ENCODE measurements around the gene LGR6. TPM values are rescaled to one million over a fixed set of nuclear protein-coding genes. Genes with fewer than 3 reads are reported as not detected.

LGR6 gene
- polyA plus RNA-seq, 4 donors, result 0.71 to 1.4 (median 0.95) TPM

DNA sequence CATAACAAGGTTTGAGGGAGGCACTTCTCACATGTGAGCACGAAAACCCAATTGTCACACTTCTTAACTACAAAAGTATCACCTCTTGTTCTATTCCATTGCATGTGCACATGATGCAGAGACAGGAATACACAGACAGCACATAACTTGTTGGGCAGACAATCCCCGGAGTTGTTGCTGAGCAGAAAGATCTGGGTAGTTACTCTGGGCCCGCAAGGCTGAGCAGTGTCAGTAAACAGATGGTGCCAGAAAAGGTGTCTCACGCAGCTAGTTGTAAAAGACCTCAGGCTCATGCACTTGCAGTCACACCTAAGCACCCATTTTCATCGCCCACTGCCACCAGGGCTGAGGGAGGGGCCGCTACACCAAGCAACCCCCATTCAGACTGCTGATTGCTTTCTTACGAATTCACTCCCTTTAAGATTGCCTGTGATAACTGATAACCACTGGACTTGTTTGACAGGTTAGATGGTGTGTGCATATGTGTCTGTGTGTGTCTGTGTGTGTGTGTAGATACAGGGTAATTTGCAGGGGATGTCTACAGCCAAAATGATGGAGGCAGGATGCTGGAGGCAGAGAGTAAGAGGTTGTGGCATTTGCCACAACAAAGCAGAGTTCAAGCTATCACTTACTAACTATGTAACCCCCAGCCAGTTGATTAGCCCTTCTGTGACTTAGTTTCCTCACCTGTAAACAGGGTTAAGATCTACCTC lies 4.2 kb downstream of the LGR6 start:
- DNase-seq (ENCODE audit: low read depth in 4 of 4, low spot score in 2 of 4), result no peak

DNA sequence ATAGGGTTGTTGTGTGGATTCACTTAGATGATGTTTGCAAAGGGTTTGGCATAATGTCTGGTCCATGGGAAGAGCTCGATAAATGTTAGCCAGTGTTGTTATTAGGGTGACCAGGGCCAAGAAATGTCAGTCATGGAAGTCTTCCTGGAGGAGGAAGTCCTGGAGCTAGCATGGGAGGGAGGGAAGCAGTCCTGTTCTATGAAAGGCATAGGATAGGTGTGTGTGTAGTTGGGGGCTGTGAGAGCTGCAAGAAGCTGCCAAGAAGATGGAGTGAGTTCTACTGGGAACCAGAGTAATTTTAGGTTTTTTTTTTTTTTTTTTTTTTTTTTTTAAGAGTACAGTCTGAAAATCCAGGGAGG lies 4.7 kb downstream of the LGR6 start:
- DNase-seq (ENCODE audit: low read depth in 4 of 4, low spot score in 2 of 4), result no peak

DNA sequence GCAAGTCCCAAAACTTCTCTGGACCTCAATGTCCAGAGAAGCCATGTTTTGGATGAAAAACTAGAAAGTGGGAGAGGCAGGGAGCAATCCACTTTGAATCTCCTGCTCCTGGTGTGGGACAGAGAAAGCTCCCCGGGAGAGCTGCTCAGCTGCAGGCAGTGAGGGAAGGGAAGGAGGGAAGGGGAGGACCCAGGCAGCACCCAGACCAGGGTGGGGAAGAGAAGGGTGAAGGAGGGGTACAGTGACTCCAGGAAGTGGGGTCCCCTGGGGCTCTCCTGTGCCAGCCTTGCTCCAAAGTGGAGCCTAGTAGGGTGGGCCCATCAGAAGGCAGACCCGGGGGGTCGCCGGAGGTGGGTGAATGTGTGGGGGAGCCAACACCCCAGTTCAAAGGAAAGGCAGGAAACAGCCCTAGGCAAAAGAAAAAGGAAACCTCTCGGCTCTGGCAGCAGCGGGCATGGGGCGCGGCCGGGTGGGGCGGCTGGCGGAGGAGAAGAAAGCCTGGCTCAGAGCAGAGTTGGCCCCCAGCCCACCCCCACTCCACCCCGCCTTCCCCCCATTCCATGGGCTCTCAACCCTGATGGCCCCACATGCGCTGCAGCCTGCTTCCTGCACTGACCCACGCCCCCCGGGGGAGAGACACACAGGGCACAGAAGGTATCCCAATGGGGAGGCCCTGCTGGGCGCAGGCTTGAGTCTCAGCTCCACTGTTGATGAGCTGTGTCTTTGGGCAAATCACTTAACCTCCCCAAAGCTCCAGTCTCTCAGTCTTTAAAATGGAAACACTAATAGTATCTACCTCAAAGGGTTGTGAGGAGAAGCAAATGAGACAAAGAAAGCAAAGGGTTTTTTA lies 5.7 kb downstream of the LGR6 start:
- DNase-seq (ENCODE audit: low read depth in 4 of 4, low spot score in 2 of 4), result no peak

DNA sequence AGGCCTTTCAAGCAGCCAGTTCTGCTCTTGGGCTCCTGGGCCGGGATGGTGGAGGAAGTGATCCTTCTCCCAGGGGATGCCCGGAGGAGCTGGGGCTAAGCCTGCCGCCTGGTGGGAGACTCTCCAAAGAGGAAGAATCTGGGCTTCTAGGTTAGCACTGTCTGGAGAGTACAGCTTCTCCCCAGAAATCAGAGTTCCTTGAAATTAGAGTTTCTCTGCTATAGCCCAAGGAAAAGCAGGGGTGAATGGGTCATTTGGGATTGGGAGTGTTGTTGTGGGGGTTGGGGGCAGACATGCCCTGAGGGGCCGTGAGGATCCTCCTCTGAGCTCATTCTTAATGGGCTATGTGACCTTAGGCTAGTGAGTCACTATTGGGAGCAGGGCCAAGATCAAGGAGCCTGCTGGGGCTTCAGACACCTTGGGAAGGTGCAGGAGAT lies 6.5 kb downstream of the LGR6 start:
- DNase-seq (ENCODE audit: low read depth in 4 of 4, low spot score in 2 of 4), result no peak

DNA sequence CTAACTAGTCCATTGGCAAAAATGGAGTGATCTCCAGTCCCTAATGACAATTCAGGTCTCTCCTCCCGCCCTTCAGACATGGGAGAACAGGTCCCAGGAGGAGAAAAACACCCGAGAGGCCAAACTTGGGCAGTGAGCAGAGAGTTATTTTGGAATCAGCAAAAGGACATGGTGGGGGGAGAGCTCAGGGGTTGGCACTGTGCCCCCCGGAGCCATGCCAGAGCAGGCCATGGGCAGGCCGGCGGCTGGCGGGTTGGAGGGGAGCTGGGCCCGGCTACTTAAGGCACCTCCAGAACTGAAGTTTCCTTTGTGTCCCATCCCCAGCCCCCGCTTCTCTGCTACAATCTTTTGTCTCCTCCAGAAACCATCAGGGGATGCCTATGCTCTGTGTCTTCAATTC lies 7.1 kb downstream of the LGR6 start:
- no peak for DNase-seq (ENCODE audit: low read depth in 4 of 4, low spot score in 2 of 4)

DNA sequence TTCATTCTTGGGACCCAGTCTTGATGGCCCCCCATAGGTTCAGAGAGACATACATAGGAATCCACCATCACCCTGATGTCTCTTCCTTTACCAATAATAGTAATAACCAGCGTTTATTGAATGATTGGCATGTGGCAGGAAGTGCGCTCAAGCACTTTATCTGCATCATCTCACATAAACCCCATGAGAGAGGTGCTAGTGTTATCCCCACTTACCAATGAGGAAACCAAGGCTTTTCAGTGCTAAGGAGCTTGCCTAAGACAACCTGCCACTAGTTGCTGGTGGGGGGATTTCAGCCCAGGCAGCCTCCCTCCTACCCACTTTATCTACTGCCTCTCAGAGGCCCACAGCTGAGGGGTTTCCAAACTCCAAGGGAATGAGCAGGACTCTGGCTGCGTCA lies 7.7 kb downstream of the LGR6 start:
- DNase-seq (ENCODE audit: low read depth in 4 of 4, low spot score in 2 of 4), result no peak

DNA sequence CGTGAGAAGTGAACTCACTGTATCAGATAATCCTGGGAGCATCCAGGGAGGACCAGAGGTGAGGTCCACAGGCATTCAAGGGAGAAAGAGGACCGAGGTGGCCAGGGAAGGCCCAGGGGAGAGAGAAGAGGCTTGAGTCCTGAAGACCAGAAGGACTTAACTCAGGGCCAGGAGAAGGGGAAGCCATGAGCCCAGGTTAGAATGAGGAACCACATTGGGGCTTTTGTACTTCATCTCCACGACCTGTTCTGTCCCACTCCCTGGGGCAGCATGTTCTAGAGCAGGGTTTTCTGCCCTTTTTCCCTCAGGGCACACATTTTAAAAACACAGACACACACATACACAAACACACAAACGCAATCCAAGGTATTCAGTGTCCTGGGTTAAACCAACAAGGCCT lies 8.4 kb downstream of the LGR6 start:
- DNase-seq (ENCODE audit: low read depth in 4 of 4, low spot score in 2 of 4), result no peak

DNA sequence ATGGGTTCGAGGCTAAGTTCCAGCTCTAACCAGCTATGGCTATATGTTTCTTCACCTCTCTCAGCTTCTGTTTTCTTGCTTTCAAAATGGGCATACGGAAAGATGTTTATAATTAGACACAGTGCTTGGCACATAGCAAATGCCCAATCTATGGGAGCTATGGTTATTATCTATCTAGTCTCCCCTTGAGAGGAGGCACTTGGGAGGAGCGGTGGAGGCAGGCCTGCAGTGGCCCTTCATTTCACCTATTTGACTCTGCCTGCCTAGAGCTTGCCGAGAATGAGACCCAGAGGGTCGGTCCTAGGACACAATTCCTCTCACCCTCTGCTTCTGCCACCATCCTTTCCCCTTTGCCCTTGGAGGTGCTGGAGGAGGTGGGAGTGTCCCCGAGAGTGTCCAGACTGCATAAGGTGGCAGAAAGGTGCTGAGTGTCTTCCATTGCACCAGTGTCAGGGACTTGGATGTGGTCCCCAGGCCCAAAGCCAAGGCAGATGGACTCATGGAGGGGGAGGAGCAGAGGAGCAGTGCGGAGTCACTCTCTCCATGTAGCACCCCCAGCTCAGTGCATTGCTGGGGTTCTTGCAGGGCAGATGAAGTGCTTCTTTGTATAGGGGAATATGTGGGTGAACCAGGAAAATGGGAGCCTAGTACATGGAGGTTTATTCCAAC lies 9.0 kb downstream of the LGR6 start:
- DNase-seq (ENCODE audit: low read depth in 4 of 4, low spot score in 2 of 4), result no peak

DNA sequence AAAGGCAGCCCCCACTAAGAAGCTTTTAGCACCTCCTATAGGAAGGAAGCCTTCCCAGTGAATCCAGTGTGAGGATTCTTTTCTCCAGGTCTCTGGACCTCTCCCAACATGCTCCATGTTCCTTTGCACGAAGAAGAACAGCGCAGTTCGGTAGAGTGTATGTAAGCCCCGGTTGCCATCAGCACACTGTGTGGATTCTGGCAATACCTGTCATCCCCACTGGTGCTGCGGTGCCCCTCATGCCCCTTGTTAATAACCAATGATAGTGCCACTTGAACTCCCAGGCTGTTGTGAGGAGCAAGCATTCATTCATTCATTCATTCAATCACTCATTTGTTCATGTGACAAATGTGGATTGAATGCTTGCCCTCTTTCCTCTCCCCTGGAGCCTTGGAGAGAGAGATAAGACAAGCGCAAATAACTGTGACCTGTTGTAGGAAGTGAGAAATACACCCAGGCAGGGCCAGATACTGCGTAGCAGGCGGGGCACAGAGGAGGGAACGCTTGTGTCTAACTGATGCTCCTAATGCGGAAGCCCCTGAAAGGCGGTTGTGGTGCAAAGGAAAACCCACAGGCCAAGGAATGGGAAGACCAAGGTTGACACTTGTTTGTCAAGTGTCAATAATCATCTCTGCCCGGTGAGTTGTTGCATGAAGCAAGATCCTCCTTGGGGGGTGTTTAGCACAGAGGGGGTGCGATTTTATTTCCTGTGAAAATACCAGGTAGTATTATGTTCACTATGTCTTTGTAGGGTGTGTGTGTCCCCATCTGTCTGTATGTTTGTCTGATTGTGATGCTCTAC lies 9.8 kb downstream of the LGR6 start:
- no peak for DNase-seq (ENCODE audit: low read depth in 4 of 4, low spot score in 2 of 4)

DNA sequence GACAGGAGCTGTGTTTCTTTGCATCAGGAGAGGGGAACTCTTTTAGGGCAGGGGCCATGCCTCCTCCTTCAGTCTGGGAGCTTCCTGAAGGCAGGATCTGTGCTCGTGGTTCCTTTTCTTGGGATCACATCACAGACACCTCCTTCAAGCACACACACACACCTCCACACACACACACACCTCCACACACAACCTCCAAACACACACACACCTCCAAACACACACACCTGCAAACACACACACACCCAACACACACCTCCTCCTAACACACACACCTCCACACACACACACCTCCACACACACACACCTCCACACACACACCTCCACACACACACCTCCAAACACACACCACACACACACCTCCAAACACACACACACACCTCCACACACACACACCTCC lies 10.5 kb downstream of the LGR6 start:
- DNase-seq (ENCODE audit: low read depth in 4 of 4, low spot score in 2 of 4), result no peak

DNA sequence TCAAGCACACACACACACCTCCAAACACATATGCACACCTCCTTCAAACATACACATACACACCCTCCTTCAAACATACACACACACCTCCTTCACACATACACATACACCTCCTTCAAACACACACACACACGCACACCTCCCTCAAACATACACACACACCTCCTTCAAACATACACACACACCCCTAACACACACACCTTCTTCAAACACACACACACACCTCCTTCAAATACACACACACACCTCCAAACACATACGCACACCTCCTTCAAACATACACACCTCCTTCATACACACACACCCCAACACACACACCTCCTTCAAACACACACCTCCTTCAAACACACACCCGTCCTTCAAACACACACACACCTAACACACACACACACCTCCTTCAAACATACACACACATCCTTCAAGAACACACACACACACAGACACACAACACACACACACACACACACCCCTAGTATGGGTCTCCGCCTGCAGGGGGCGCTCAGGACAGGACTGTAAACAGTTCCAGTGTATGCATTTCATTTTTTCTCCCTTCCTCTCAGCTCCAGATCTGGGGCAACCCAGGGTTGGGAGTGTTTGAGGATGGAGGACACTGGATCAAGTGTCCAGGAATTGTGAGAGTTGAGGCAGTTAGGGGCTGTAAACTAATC lies 12.1 kb downstream of the LGR6 start:
- no peak for DNase-seq (ENCODE audit: low read depth in 4 of 4, low spot score in 2 of 4)

DNA sequence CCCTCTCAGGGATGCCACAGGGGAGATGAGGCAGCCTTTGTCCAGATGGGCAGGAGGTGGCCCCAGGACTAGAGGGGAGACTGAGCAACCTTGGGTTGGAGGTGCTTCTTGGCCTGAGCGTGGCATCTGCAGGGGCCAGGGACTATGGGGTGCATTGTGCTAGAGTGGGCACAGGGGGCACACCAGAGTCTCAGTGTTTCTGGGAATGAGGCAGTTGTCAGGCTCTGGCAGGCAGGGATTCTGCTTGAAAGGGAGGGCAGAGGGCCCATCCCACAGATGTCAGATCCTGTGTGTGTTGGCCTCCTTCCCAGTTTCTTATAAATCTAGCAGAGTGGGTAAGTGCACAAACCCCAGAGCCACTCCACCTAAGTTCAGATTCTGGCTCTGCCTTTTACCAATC lies 13.7 kb downstream of the LGR6 start:
- no peak for DNase-seq (ENCODE audit: low read depth in 4 of 4, low spot score in 2 of 4)

DNA sequence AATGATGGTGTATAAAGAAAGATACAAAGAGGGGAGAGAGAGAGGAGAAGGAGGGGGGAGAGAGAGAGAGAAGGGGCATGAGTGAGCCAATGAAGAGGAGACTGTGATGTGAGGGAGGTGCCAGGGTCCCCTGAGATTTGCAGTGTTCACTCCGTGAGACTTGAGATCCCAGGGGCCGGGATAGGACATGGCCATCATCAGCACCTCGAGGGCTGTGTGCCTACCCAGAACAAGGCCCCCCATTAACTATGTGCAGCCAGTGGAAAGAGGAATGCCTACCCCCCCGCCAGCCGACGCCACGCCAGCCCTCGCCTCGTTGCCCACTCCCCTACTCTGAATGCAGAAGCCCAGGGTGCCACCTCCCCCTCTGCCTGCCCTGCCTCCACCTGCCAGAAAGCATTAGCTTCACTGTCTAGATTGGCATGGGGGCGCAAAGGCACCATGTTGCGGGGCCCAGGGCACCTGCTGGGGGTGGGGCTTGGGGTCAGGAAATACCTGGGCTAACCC lies 14.8 kb downstream of the LGR6 start:
- DNase-seq (ENCODE audit: low read depth in 4 of 4, low spot score in 2 of 4), result no peak

DNA sequence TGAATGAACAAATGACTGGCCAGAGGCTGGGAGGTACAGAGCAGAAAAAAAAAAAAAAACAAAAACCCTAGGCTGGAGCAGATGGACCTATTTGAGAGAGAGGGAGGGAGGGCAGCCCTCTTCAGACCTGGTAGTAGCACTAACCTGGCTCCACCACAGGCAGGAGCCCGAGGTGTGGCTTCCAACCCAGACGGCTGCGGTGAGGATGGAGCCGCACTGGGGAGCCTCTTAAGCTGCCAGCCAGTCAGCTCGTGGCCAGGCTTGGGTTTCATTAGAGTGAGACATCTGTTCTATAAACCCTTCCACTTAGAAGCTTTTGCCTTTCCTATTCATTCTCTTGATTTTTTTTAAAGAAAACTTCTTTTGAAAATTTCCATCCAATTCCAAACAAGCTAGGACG lies 16.8 kb downstream of the LGR6 start:
- DNase-seq (ENCODE audit: low read depth in 4 of 4, low spot score in 2 of 4), result no peak

DNA sequence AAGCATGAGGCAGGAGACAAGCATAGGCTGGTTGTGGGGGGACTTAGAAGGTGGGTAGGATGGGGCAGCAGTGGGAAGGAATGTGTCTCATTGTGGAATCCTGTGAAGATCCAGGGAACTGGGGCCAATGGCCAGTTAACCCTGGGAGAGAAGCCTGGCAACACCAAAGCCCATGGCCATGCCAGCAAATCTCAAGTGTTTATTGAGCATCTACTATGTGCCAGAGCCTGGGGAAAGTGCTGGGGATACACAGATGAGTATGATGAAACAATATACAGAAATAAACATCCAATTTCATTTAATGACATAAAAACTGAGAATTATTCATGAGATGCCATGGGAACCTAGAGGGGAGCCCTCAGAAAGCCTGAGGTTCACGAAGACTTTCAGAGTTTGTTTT lies 17.4 kb downstream of the LGR6 start:
- DNase-seq (ENCODE audit: low read depth in 4 of 4, low spot score in 2 of 4), result no peak

DNA sequence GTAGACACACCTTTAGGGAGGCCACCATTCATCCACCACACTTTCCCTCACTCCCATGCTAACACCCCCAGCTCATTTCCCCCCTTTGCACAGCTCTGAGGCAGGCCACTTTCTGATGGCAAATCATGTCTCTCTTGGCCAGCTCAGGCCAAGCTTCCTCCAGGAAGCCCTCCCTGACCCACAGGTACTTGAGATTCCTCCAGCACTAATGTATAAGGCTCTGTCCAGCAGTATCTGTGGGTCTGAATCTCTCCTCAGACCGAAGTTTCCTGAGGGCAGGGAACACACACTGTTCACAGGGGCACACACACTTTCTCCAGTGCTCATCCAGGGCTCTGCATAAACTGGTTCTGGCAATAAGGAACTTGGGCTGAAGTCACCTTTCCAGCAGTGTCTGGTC lies 19.2 kb downstream of the LGR6 start:
- DNase-seq (ENCODE audit: low read depth in 4 of 4, low spot score in 2 of 4), result no peak

DNA sequence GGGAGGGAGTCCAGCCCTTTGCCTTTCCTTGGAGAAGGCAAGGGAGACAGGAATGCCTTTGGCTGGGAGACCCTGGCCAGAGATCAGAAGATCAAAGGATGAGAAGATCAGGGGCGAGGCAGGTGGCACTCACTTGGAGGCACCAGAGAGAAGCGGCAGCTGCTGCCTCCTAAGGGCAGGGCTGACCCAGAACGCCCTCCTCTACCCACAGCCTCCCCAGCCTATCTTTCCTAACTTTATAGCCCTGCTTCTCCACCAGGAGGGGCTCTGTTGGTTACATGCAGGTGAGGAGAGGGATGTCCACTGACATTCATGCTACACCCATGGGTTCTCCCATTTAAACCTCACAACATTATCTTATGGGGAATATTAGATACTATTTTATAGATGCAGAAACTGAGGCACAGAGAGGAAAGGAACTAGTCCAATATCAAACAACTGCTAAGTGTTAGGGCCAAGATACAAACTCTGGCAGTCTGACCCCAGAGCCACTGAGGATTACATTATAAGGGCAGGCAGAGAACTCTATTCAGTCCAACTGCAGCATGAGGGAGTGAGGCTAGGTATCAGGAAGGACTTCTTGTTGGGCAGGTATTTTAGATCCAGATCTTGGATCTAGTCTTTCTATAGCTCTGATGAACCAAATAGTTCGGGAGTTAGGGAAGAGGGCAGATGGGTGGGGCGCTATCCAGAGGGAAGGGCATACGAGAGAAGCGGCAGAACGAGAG lies 19.9 kb downstream of the LGR6 start:
- DNase-seq (ENCODE audit: low read depth in 4 of 4, low spot score in 2 of 4), result no peak

DNA sequence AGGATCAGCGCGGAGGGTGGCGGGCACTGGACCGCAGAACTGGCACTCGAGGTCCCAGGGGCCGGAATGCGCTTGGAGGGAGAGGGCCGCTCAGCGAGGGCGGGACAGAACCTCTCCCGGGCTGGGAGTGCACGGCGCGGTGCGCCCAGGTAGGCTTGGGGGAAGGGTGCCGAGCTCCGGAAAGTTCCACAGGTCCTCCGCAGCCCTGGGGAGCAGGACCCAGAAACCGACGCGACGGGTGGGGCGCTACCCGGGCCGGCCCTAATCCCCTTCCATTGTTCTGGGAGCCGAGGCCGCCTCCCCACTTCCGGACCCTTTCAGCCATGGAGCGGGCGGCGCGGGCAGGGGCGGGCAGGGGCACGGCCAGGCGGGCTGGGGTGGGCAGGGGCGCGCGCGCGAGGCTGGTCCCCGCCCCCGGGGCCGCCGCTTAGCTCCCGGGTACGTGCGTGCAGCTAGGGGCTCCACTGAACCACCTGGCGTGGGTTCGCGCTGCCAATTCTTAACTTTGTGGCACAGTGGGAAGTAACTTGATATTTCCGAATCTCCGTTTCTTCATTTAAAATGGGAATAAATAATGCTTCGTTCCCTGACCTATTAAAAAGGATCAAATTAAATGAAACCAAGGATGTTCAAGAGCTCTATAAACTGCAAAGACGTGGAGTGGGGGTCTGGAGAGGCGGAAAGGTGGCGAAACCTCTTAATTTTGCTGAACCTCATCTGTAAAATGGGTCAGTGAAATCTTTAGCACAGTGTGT lies 20.7 kb downstream of the LGR6 start:
- no peak for DNase-seq (ENCODE audit: low read depth in 4 of 4, low spot score in 2 of 4)

Measured in left renal cortex interstitium (tissue), 4 donors.